Body of pancreas (tissue), 4 donors: ENCODE data around the gene ACAP3.

Experiments
- POLR2A ChIP-seq, 3 donors: fragments of 450-650 bp; IDR thresholded peaks; one replicate each; pipeline ENCODE4 v1.6.1; 2016; ENCODE audit warnings: antibody characterized with exemption in 3 of 3, mild to moderate bottlenecking in 2 of 3
- TF ChIP-seq, protein P1 (sequence below), 7 experiments: fragments of 450-650 bp in 4 of 7; fragments of 200-600 bp in 3 of 7; sonication (generic) in 3 of 7; IDR thresholded peaks; one replicate each; pipeline ENCODE4 v1.5.1; 2016 to 2019; ENCODE audit warnings: antibody characterized with exemption in 7 of 7

DNA sequence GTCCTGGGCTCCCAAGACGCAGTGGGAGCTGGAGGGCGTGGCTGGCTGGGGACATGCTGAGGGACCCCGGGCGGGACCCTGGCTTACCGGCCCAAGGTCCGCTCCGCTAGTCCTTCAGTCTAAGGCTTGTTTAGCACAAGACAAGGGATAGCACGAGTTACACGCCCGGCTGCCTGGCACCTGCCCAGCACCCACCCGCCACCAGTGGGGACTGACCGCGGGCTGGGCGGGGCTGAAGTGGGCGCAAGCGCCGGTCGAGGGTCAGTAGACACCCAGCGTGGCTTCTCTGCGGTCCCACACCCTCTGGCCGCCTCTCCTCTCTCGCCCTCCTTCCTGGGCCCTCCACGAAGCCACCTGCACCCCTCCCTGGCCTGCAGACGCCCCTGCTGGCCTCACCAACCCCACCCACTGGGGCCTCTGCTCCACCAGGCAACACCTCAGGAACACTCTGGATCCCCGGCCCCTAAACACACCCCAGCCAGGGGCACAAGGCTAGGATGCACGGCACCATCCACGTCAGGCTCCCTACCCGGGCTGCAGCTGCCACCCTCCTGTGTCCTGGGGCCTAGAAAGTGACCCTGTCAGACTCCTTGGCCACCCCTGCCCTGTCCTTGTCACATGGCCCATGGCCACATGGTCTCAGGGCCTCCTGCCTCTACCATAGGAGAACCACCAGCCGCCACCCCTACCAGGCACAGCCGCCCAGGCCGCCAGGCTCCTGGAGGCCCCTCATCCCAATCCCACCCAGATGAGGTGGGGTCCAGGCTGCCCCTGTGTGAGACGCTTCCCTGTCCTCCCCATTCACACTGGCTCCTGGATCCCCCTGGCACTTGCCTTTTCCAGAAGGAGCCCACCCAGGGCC lies 29.4 kb upstream of the ACAP3 start:
- TF ChIP-seq, protein P1, sequence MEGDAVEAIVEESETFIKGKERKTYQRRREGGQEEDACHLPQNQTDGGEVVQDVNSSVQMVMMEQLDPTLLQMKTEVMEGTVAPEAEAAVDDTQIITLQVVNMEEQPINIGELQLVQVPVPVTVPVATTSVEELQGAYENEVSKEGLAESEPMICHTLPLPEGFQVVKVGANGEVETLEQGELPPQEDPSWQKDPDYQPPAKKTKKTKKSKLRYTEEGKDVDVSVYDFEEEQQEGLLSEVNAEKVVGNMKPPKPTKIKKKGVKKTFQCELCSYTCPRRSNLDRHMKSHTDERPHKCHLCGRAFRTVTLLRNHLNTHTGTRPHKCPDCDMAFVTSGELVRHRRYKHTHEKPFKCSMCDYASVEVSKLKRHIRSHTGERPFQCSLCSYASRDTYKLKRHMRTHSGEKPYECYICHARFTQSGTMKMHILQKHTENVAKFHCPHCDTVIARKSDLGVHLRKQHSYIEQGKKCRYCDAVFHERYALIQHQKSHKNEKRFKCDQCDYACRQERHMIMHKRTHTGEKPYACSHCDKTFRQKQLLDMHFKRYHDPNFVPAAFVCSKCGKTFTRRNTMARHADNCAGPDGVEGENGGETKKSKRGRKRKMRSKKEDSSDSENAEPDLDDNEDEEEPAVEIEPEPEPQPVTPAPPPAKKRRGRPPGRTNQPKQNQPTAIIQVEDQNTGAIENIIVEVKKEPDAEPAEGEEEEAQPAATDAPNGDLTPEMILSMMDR (IDR thresholded peaks at IDR 0.05) = no peak
- no peak for TF ChIP-seq POLR2A (IDR thresholded peaks at IDR 0.05)
